Thymus (tissue), 11 donors: ENCODE results near the gene LHX4. TPM values are rescaled to one million over a fixed set of nuclear protein-coding genes. Genes with fewer than 3 reads are reported as not detected.

ENCODE experiments used
- DNase-seq, 9 donors: peaks; one replicate each; pipeline ENCODE4 v3.0.0-alpha.2; 2013; ENCODE audit warnings: low spot score in 9 of 9, low read depth in 6 of 9, missing footprints in 1 of 9
- H3K27ac ChIP-seq, 2 donors: one replicate each; pipeline ENCODE4 v1.5.1; 2013; ENCODE audit warnings: control low read depth in 1 of 2, low read depth in 1 of 2, low read length in 1 of 2, mild to moderate bottlenecking in 1 of 2, moderate library complexity in 1 of 2
- H3K27me3 ChIP-seq, 2 donors: one replicate each; pipeline ENCODE4 v1.5.1; 2013; ENCODE audit warnings: low read length in 1 of 2; ENCODE audit not compliant: control insufficient read depth in 2 of 2, insufficient read depth in 1 of 2
- H3K36me3 ChIP-seq, 2 donors: one replicate each; pipeline ENCODE4 v1.5.1; 2013; ENCODE audit warnings: low read length in 1 of 2, mild to moderate bottlenecking in 1 of 2, moderate library complexity in 1 of 2; ENCODE audit not compliant: control insufficient read depth in 2 of 2, insufficient read depth in 2 of 2
- H3K4me1 ChIP-seq, 2 donors: one replicate each; pipeline ENCODE4 v1.5.1; 2013; ENCODE audit warnings: low read length in 2 of 2; ENCODE audit not compliant: control insufficient read depth in 2 of 2, insufficient read depth in 2 of 2
- H3K4me3 ChIP-seq, 2 donors: one replicate each; pipeline ENCODE4 v1.5.1; 2013; ENCODE audit warnings: low read length in 2 of 2, control low read depth in 1 of 2, mild to moderate bottlenecking in 1 of 2
- H3K9me3 ChIP-seq, 2 donors: one replicate each; pipeline ENCODE4 v1.5.1; 2013; ENCODE audit warnings: low read length in 1 of 2, mild to moderate bottlenecking in 1 of 2; ENCODE audit not compliant: control insufficient read depth in 2 of 2, insufficient read depth in 1 of 2
- WGBS: extraction: QIAGEN DNeasy Blood & Tissue Kit; methylation state at CpG from one replicate; pipeline ENCODE4 v1.1.7; 2013; 5-methylcytosine and 5-hydroxymethylcytosine counted together
- polyA plus RNA-seq: library from polyadenylated mRNA; stranded (reverse); fragments of 200-250 nt; gene quantifications from one replicate; pipeline ENCODE4 v1.2.3, GENCODE V29; 2013
- total RNA-seq: library from RNA; stranded (reverse); fragments of 120-200 nt; gene quantifications from one replicate; pipeline ENCODE4 v1.2.4, GENCODE V29; 2013
- donor health status: healthy.

The LHX4 gene
- total and polyA plus RNA-seq, 2 donors: 0.05 TPM

DNA sequence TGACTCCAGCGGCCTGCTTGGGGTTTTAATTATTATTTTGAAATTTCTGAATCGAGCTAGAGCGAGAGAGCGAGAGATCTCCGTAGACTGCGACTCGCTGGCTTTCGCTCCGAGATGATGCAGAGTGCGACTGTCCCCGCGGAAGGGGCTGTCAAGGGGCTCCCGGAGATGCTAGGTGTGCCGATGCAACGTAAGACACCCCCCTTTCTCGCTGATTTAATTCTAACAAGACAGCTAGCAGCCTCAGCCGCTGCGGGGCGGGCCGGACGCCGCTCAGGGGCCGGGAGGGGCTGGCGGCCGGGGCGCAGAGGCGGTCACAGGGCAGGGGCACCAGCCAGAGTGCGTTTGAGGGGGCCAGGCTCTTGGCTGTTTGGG, 339 bp downstream of the LHX4 start:
- peaks cover 22 to 27% of the 10 kb centered on the region in 2 donors for H3K4me1 ChIP-seq
- H3K36me3 ChIP-seq: no peaks in the 10 kb centered on the region
- peaks cover 81 to 100% of the 10 kb centered on the region in 2 donors for H3K27me3 ChIP-seq
- peak overlapping the region; percentile 16 to 56 for H3K4me3 ChIP-seq
- WGBS: 2% methylated on average over 28 of the region's 28 CpGs
- peak in 1 of 9 donors; percentile 44 for DNase-seq
- H3K27ac ChIP-seq: no peak overlapping the region
- peaks cover 0 to 10% of the 10 kb centered on the region in 2 donors for H3K9me3 ChIP-seq

DNA sequence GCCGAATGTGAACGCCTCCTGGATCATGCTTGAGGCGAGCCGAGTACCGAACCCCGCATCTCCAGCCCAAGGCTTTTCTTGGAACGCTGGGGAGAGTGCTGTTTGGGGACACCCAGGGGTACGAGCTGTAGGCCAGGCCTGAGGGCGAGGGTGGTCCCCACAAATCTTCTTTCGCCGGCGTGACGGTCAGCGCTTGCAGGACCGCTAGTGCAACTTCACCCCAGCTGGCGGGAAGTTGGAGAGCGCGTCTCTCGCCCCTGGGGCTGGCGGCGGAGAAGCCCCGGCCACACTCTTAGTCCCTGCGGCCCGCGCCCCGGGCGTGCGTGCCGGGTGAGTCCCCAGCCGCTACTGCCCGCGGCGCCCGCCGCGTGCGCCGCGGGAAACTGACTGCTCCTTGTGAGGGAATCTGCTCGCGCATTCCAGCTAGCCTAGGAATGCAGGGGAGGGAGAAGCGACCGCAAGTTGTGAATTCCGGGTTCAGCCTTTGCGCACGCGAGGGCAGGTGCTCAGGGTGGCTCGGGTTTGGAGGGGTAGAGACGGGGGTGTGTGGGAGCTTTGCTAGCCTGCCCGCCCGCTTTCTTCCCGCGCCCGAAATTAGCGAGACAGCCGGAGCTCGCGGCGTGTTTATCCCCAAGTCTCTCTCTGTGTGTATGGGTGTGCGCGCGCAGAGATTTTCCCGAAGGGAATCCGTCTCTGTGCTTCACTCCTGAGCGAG, 884 bp downstream of the LHX4 start:
- peaks cover 22 to 27% of the 10 kb centered on the region in 2 donors for H3K4me1 ChIP-seq
- peaks cover 0 to 10% of the 10 kb centered on the region in 2 donors for H3K9me3 ChIP-seq
- H3K36me3 ChIP-seq: no peaks in the 10 kb centered on the region
- 1% methylated on average over 65 of the region's 65 CpGs for WGBS
- no peak overlapping the region for H3K27ac ChIP-seq
- peaks cover 80 to 100% of the 10 kb centered on the region in 2 donors for H3K27me3 ChIP-seq
- no peak for DNase-seq
- H3K4me3 ChIP-seq: peak overlapping the region in 1 of 2 donors; percentile 56

DNA sequence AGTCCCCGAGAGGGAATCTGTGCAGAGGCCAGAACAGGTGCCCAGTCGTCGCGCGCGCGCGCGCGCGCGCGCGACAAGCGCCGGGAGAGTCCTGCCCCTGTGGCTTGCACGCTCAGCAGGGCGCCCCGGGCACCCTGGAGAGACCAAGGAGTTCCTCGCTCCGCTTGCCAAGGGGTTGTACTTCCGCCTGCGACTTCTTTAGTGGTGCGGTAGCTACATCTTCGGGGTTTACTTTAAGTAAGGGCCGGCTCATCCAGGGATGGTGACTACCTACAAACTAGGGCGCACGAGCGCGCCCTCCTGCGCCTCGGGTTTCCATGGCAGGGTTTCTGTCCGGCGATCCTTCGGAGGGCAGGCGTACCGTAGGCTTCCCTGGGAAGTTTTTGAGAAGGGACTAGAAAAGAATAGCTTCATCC, 1.4 kb downstream of the LHX4 start:
- DNase-seq: peak in 1 of 9 donors; percentile 55
- 2% methylated on average over 37 of the region's 37 CpGs for WGBS

DNA sequence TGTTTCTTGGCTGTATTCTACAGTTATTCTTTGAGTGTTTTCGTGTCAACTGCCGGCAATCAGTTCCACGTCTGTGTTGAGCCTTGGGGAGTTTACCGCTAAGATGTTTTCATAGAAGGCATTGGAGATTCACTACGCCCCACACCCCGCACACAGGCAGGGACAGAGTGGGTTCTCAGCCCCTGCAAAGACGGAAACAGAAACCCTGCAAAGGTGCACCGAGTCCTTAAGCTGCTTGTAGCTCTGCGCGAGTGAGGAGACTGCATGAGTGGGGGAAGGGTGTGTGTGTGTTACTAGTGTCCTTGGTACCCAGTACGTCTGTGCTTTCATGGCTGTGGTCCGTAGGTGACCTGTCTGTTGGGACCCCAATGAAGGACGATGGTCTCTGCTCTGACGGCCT, 1.9 kb downstream of the LHX4 start:
- Histone ChIP-seq H3K4me3 (no peak overlapping the region), H3K36me3 (no peaks in the 10 kb centered on the region), H3K27ac (no peak overlapping the region), H3K4me1 (peaks cover 22 to 27% of the 10 kb centered on the region in 2 donors), H3K9me3 (peaks cover 0 to 10% of the 10 kb centered on the region in 2 donors), H3K27me3 (peaks cover 77 to 100% of the 10 kb centered on the region in 2 donors)
- WGBS: 4% methylated on average over 14 of the region's 14 CpGs
- no peak for DNase-seq

More for the DNA sequence above, 1.4 kb downstream of the LHX4 start:
- peaks cover 0 to 10% of the 10 kb centered on the region in 2 donors for H3K9me3 ChIP-seq
- peaks cover 77 to 100% of the 10 kb centered on the region in 2 donors for H3K27me3 ChIP-seq
- H3K4me3 ChIP-seq: peak overlapping the region in 1 of 2 donors; percentile 21
- no peaks in the 10 kb centered on the region for H3K36me3 ChIP-seq
- no peak overlapping the region for H3K27ac ChIP-seq
- peaks cover 22 to 27% of the 10 kb centered on the region in 2 donors for H3K4me1 ChIP-seq

DNA sequence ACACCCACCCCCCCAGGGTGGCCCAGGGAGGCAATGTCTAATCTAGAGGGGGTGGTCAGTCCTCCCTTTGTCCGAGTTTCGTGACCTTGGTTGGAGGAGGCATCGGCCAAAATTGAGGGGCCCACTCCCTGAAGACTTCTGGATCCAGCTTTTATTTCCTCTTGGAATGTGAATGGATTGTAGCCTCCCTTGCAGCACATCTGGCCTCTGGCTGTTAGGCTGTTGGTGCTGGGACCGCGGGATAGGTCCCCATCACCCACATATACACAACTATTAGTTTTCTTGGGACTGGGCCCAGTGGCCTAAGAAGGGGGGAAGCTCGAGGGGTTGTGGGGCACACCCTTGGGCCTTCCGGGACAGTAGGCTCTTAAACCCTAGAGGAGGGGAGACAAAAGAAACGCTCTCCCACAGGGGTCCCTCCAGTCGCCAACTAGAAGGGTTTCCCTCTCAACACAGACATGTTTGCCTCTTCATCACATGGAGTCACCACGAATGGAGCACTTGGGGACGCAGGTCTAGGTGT, 2.5 kb downstream of the LHX4 start:
- no peak for DNase-seq
- Histone ChIP-seq H3K4me3 (no peak overlapping the region), H3K36me3 (no peaks in the 10 kb centered on the region), H3K27me3 (peaks cover 84 to 100% of the 10 kb centered on the region in 2 donors), H3K9me3 (peaks cover 0 to 10% of the 10 kb centered on the region in 2 donors), H3K4me1 (peaks cover 22 to 27% of the 10 kb centered on the region in 2 donors), H3K27ac (no peak overlapping the region)
- WGBS: 13% methylated on average over 11 of the region's 11 CpGs

DNA sequence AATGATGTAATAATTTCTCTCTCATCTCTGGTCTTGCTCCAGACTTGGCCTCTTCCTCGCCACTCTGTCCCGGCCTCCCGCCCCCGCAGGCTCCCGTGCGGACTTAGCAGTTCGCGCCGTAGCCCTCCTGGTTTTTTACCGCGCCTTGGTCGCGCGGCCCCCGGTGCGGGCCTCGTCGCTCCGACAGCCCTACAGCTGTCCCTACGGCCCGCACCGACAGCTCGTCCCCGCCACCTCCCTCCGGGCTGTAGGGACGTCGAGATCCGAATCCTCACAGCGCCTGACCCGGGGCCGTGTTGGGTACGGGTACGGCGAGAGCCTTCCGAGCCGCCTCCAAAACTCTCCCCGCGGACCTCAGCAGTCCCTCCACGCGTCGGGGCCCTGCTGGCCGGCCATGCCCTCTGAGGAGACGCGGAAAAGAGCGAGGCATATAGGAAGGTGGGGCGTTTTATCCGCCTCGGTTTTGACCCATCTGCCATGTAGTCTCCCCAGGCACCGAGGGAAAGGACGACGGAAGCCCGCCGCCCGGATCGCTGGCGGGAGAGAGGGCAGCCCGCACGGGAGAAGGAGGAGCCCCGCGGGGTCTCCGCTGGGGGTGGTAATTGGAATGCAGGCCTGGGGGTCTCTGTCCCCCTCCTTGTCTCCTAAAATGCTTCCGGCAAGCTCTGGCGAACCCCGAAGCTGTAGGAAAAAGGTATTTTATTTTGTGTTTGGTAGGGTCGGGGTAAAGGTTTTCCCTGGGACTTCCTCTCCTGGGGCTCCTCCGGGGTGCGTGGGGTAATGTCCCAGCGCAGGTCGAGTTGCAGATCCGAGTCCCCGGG, 3.3 kb downstream of the LHX4 start:
- DNase-seq: no peak
- WGBS: 6% methylated on average over 71 of the region's 71 CpGs
- Histone ChIP-seq H3K4me1 (peaks cover 22 to 27% of the 10 kb centered on the region in 2 donors), H3K36me3 (no peaks in the 10 kb centered on the region), H3K27ac (no peak overlapping the region), H3K4me3 (no peak overlapping the region), H3K27me3 (peaks cover 84 to 100% of the 10 kb centered on the region in 2 donors), H3K9me3 (peaks cover 0 to 8% of the 10 kb centered on the region in 2 donors)

DNA sequence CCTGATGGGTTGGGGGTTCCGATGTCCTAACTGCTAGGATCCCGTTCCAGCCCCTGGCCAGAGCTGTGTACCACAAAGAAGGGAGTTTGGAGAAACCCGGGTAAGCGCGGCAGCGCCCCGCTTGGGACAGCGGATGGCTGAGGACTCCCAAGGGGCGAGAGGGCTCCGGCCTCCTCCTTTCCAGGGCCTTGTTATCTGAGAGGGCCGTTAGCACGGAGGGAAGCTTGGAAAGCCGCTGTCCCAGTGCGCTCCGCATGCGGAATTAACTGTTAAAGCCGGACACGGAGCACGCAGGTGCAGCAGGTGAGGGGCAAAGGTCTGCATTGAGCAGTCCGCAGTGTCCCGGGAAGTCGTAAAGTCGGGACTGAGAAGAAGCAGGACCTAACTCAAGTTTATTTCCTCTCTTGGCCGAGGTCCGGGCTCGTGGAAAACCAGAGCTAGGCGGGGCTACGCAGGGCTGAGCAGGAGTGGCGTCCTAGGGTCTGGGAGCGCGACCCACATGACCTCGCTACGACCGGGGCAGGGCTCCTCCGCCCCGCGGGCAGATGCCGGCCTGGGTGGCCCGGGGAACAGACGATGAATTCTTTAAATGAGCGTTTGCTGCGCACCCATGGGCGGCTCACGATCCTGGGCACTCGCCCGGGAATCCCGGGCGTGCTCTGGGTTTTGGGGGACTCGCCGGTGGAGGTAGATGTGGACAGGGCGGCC, 4.5 kb downstream of the LHX4 start:
- H3K4me1 ChIP-seq: peaks cover 14 to 22% of the 10 kb centered on the region in 2 donors

DNA sequence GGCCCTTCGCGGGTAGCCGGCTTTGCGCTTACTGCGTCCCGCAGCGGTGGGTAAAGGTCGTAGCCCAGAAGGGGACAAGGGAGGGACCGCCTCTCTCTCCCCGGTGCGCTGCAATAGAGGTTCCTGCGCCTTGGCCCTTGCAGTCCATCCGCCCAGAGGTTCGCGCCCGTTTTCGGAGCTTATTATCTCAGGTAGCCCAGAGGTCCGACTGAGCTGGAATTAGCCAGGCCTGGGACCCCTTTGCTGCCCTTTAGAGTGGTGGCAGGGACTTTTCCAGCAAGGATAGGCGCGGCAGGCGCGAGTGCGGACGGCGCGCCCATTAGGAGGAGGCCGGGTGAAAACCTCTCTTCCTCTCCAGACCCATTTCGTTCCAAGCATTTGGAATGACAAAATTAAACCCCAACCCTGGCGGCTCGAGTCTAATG, 5.0 kb downstream of the LHX4 start:
- 3% methylated on average over 30 of the region's 30 CpGs for WGBS
- H3K27me3 ChIP-seq: peaks cover 74 to 100% of the 10 kb centered on the region in 2 donors
- H3K4me3 ChIP-seq: no peak overlapping the region
- DNase-seq: no peak
- no peaks in the 10 kb centered on the region for H3K36me3 ChIP-seq
- H3K27ac ChIP-seq: no peak overlapping the region
- H3K4me1 ChIP-seq: peaks cover 14 to 21% of the 10 kb centered on the region in 2 donors
- H3K9me3 ChIP-seq: no peaks in the 10 kb centered on the region

More for the DNA sequence above, 4.5 kb downstream of the LHX4 start:
- peaks cover 78 to 100% of the 10 kb centered on the region in 2 donors for H3K27me3 ChIP-seq
- no peaks in the 10 kb centered on the region for H3K36me3 ChIP-seq
- WGBS: 3% methylated on average over 51 of the region's 51 CpGs
- no peak overlapping the region for H3K27ac ChIP-seq
- no peak overlapping the region for H3K4me3 ChIP-seq
- no peaks in the 10 kb centered on the region for H3K9me3 ChIP-seq
- DNase-seq: no peak
